ENCODE data around the gene SLC25A23.
"Not testable (repeated sequence)": the region's sequence is repeated elsewhere in the genome, so short reads cannot be mapped to it uniquely, and the experiment has no call there.

SLC25A23 gene

GRCh38 chr19:6400062-6400944, 59.3 kb downstream of the SLC25A23 start:
- H3K9me3 ChIP-seq (ENCODE audit: insufficient read depth, low read depth, low read length); H3K27me3 ChIP-seq (ENCODE audit: insufficient read depth, low read length); H3K4me3 ChIP-seq (ENCODE audit: low read length); H3K27ac ChIP-seq (ENCODE audit: low read length); H3K36me3 ChIP-seq (ENCODE audit: insufficient read depth, low read depth, low read length); H3K4me1 ChIP-seq (ENCODE audit: insufficient read depth, low read length); H3K9ac ChIP-seq (ENCODE audit: low read depth, low read length): not testable (repeated sequence)

- Histone ChIP-seq H3K9ac (ENCODE audit: low read depth, low read length) (no peak overlapping the region), H3K27ac (ENCODE audit: low read length) (no peak overlapping the region), H3K4me1 (ENCODE audit: insufficient read depth, low read length) (peaks cover 4% of the 10 kb centered on the region), H3K36me3 (ENCODE audit: insufficient read depth, low read depth, low read length) (peaks cover 6% of the 10 kb centered on the region; the same call in 1 of the 2 replicates), H3K27me3 (ENCODE audit: insufficient read depth, low read length) (no peaks in the 10 kb centered on the region), H3K9me3 (ENCODE audit: insufficient read depth, low read depth, low read length) (no peaks in the 10 kb centered on the region), H3K4me3 (ENCODE audit: low read length) (no peak overlapping the region)
Measured at GRCh38 chr19:6396305-6396704, 63.3 kb downstream of the SLC25A23 start.

DNA sequence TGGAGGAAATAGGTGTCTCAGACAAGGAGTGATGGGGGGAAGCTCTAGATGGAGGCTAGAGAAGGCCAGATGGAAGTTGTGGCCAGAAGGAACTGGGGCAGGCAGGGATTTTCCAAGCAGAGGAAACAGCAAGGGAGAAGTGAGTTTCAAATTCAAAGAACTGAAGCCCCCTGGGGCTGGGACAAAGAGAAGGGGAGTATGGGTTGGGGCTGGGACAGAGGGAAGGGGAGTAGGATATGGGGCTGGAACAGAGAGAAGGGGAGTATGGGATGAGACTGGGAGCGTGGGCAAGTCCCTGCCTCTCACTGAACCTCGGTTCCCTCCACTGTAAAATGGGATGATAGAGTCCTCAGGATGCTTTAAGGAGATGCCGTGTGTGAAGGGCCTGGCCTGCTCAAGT, 64.8 kb downstream of the SLC25A23 start:
- H3K9me3 ChIP-seq (ENCODE audit: insufficient read depth, low read depth, low read length): no peaks in the 10 kb centered on the region
- peak overlapping the region; percentile 35; the same call in 1 of the 2 replicates for H3K4me3 ChIP-seq (ENCODE audit: low read length)
- H3K27ac ChIP-seq (ENCODE audit: low read length): peak overlapping the region; percentile 22

GRCh38 chr19:6393983-6394412, 65.6 kb downstream of the SLC25A23 start:
- H3K27ac ChIP-seq (ENCODE audit: low read length): peak overlapping the region; percentile 22
- no peaks in the 10 kb centered on the region for H3K27me3 ChIP-seq (ENCODE audit: insufficient read depth, low read length)
- peaks cover 22% of the 10 kb centered on the region; the same call in 1 of the 2 replicates for H3K36me3 ChIP-seq (ENCODE audit: insufficient read depth, low read depth, low read length)
- H3K4me3 ChIP-seq (ENCODE audit: low read length): peak overlapping the region; percentile 98
- peak overlapping the region; percentile 92; the same call in 1 of the 2 replicates for H3K9ac ChIP-seq (ENCODE audit: low read depth, low read length)
- no peaks in the 10 kb centered on the region for H3K9me3 ChIP-seq (ENCODE audit: insufficient read depth, low read depth, low read length)
- peaks cover 4% of the 10 kb centered on the region for H3K4me1 ChIP-seq (ENCODE audit: insufficient read depth, low read length)

More for the DNA sequence above, 64.8 kb downstream of the SLC25A23 start:
- no peaks in the 10 kb centered on the region for H3K27me3 ChIP-seq (ENCODE audit: insufficient read depth, low read length)
- peak overlapping the region; percentile 92; the same call in 1 of the 2 replicates for H3K9ac ChIP-seq (ENCODE audit: low read depth, low read length)
- H3K4me1 ChIP-seq (ENCODE audit: insufficient read depth, low read length): peaks cover 4% of the 10 kb centered on the region
- H3K36me3 ChIP-seq (ENCODE audit: insufficient read depth, low read depth, low read length): peaks cover 14% of the 10 kb centered on the region; the same call in 1 of the 2 replicates

DNA sequence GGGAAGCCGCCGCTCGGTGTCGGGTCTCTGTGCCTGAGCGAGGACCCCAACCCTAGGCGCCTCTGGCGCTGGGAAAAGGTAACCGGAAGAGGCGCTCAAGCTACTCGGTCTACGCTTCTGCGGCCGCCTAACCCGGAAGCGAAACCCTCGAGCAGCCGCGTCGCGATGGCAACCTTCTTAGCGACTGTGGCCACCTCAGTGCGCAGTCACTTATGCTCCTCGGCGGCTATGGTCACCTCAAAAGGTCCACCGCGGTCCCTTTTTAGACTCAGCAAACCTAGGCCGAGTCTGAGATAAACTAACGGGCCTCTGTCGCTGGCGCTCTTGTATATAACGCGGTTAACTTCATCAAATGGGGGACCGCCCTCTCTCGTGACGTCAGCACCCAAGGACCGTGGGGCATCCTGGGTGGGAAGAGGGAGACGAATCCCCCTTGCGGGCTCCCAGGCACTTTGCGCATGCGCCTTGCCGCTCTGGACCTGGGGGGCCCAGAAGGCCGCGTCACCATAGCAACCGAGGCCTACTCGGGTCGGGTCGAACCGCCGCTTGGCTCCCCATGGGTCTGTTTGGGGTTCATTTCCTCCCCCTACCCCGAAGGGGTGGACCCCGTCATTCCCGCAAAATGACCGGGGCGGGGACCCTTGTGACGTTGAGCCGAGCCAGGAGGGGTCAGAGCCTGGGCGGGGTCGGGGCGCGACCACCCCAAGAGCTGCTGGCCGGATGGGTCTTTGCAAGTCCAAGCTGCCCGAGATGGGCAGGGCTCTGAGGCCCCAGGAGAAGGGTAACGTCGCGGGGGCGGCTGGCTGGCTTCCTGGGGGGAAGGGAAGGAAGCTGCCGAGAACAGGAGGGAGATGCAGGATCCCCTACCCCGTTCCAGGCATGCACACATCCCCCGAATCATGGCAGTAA, 66.3 kb downstream of the SLC25A23 start, which contains the start of gene GTF2F1:
Gene GTF2F1 (minus strand): TSS at position 91 of the 909 bp plus-strand sequence. CDS start 169 bp downstream, outside the sequence.
- H3K9ac ChIP-seq (ENCODE audit: low read depth, low read length): peak within 1 kb of the TSS; percentile 92
- peak within 1 kb of the TSS; percentile 98 for H3K4me3 ChIP-seq (ENCODE audit: low read length)
- H3K9me3 ChIP-seq (ENCODE audit: insufficient read depth, low read depth, low read length): no peaks in the 10 kb centered on the region
- H3K4me1 ChIP-seq (ENCODE audit: insufficient read depth, low read length): peaks cover 4% of the 10 kb centered on the region
- H3K27me3 ChIP-seq (ENCODE audit: insufficient read depth, low read length): no peaks in the 10 kb centered on the region
- H3K36me3 ChIP-seq (ENCODE audit: insufficient read depth, low read depth, low read length): peaks cover 28% of the 10 kb centered on the region
- peak within 1 kb of the TSS; percentile 22 for H3K27ac ChIP-seq (ENCODE audit: low read length)

GRCh38 chr19:6392221-6393073, 67.1 kb downstream of the SLC25A23 start:
- H3K4me3 ChIP-seq (ENCODE audit: low read length): peak overlapping the region; percentile 98
- H3K9me3 ChIP-seq (ENCODE audit: insufficient read depth, low read depth, low read length): no peaks in the 10 kb centered on the region
- no peak overlapping the region for H3K27ac ChIP-seq (ENCODE audit: low read length)
- peaks cover 4% of the 10 kb centered on the region for H3K4me1 ChIP-seq (ENCODE audit: insufficient read depth, low read length)
- peaks cover 37% of the 10 kb centered on the region for H3K36me3 ChIP-seq (ENCODE audit: insufficient read depth, low read depth, low read length)
- H3K27me3 ChIP-seq (ENCODE audit: insufficient read depth, low read length): no peaks in the 10 kb centered on the region
- H3K9ac ChIP-seq (ENCODE audit: low read depth, low read length): peak overlapping the region; percentile 92

Data from iPS-20b (cell line).